ENCODE data around the gene ASB13. TPM values are rescaled to one million over a fixed set of nuclear protein-coding genes. Genes with fewer than 3 reads are reported as not detected.

ASB13 gene
- total RNA-seq, 1 experiment from 2014 or later: 13.8 TPM

DNA sequence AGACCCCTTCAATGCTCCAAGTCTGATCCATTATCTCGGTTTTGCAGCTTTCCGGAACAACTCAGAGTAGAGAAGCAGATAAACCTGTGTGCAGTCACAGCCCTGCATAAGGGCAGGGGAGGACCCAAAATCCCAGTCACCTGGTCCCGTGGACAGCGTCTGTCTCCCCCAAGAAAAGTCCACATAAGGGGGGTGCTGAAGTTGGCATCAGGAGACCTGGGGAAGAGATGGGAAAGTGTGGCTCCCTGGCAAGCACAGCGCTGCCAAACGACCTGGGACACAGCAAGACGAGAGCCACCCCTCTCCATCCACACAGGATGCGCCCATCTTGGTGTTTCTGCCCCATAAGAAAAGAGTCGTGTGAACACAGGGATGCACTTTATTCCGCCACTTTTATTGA lies 27.9 kb downstream of the ASB13 start:
- Mint-ChIP-seq H3K36me3 (ENCODE audit: insufficient read depth in 1 of 3, low read depth in 3 of 3) (peaks cover 19 to 42% (median 34%) of the 10 kb centered on the region in 3 experiments; a peak in 6 of 7 replicates), H3K27ac (no peak overlapping the region), H3K27me3 (ENCODE audit: low read depth) (no peaks in the 10 kb centered on the region), H3K4me3 (no peak overlapping the region), H3K4me1 (no peaks in the 10 kb centered on the region), H3K9me3 (no peaks in the 10 kb centered on the region)
- Histone ChIP-seq H3K4me1 (ENCODE audit: insufficient read depth, low read length) (no peaks in the 10 kb centered on the region), H3K9me3 (ENCODE audit: control insufficient read depth, low read depth, low read length) (no peaks in the 10 kb centered on the region), H2AFZ (ENCODE audit: low read length) (no peak overlapping the region), H3K79me1 (ENCODE audit: insufficient read depth, low read depth, low read length, poor library complexity, severe bottlenecking) (no peaks in the 10 kb centered on the region), H3K79me2 (ENCODE audit: insufficient read depth, low read length) (no peaks in the 10 kb centered on the region), H3K14ac (ENCODE audit: insufficient read depth, low read length) (no peak overlapping the region), H3K23ac (ENCODE audit: insufficient read length, low read depth, low read length) (no peak overlapping the region), H4K5ac (ENCODE audit: insufficient read length, low read depth, low read length) (no peak overlapping the region), H3K56ac (ENCODE audit: insufficient read length, low read depth, low read length) (no peak overlapping the region), H2BK20ac (ENCODE audit: low read depth, low read length, poor library complexity, severe bottlenecking) (no peak overlapping the region), H2BK15ac (ENCODE audit: low read depth, low read length) (no peak overlapping the region), H2BK120ac (ENCODE audit: low read depth, low read length, poor library complexity, severe bottlenecking) (no peak overlapping the region), H2BK5ac (ENCODE audit: insufficient read length, low read length) (no peak overlapping the region), H3K18ac (ENCODE audit: insufficient read length, low read depth, low read length) (no peak overlapping the region), H3K4me2 (ENCODE audit: insufficient read depth, insufficient read length, low read length) (no peak overlapping the region), H3K9ac (ENCODE audit: extremely low read depth, insufficient read length, low read length) (no peak overlapping the region), H3K4ac (ENCODE audit: low read depth, low read length) (no peak overlapping the region), H4K8ac (replicated peaks; ENCODE audit: insufficient read length, low read depth, low read length) (no peak overlapping the region), H3K27ac (ENCODE audit: insufficient read length, low read depth, low read length) (no peak overlapping the region), H4K20me1 (ENCODE audit: control insufficient read depth, insufficient read depth, insufficient read length) (no peaks in the 10 kb centered on the region), H3K27me3 (ENCODE audit: insufficient read depth, low read length) (no peaks in the 10 kb centered on the region), H3K23me2 (ENCODE audit: insufficient read length, low read depth, low read length, poor library complexity, severe bottlenecking) (no peaks in the 10 kb centered on the region), H2BK12ac (ENCODE audit: insufficient read length, low read depth, low read length) (no peak overlapping the region), H3T11ph (ENCODE audit: low read length) (no peak overlapping the region), H4K91ac (ENCODE audit: insufficient read length, low read depth, low read length) (no peak overlapping the region), H2AK5ac (ENCODE audit: insufficient read length, low read length) (no peak overlapping the region)
- no CpG with 5 or more reads among the region's 10 CpGs for WGBS (ENCODE audit: extremely low coverage, insufficient read length, low lambda C conversion rate)
- DNase-seq: no peak
- TF ChIP-seq, protein P1, sequence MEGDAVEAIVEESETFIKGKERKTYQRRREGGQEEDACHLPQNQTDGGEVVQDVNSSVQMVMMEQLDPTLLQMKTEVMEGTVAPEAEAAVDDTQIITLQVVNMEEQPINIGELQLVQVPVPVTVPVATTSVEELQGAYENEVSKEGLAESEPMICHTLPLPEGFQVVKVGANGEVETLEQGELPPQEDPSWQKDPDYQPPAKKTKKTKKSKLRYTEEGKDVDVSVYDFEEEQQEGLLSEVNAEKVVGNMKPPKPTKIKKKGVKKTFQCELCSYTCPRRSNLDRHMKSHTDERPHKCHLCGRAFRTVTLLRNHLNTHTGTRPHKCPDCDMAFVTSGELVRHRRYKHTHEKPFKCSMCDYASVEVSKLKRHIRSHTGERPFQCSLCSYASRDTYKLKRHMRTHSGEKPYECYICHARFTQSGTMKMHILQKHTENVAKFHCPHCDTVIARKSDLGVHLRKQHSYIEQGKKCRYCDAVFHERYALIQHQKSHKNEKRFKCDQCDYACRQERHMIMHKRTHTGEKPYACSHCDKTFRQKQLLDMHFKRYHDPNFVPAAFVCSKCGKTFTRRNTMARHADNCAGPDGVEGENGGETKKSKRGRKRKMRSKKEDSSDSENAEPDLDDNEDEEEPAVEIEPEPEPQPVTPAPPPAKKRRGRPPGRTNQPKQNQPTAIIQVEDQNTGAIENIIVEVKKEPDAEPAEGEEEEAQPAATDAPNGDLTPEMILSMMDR (conservative IDR thresholded peaks at IDR 0.05): no peak
